ENCODE results near the gene ITPKC.
"Not testable (repeated sequence)": the region's sequence is repeated elsewhere in the genome, so short reads cannot be mapped to it uniquely, and the experiment has no call there.

ITPKC gene

GRCh38 chr19:40758491-40758890 lies 41.6 kb downstream of the ITPKC start:
- Histone ChIP-seq H3K27me3 (ENCODE audit: control insufficient read depth, insufficient read depth, low read length) (no peaks in the 10 kb centered on the region), H3K27ac (ENCODE audit: low read length) (no peak overlapping the region), H3K4me1 (ENCODE audit: control insufficient read depth, low read depth, low read length) (peaks cover 6% of the 10 kb centered on the region), H3K9ac (ENCODE audit: low read length) (no peak overlapping the region), H3K9me3 (ENCODE audit: control insufficient read depth, low read depth, low read length) (no peaks in the 10 kb centered on the region), H3K4me3 (ENCODE audit: low read length) (no peak overlapping the region), H3K36me3 (ENCODE audit: control insufficient read depth, low read depth, low read length) (peaks cover 89% of the 10 kb centered on the region)

GRCh38 chr19:40759352-40759751 lies 42.4 kb downstream of the ITPKC start:
- Histone ChIP-seq H3K4me3 (ENCODE audit: low read length) (no peak overlapping the region), H3K36me3 (ENCODE audit: control insufficient read depth, low read depth, low read length) (peaks cover 94% of the 10 kb centered on the region), H3K27ac (ENCODE audit: low read length) (no peak overlapping the region), H3K4me1 (ENCODE audit: control insufficient read depth, low read depth, low read length) (peaks cover 3% of the 10 kb centered on the region), H3K27me3 (ENCODE audit: control insufficient read depth, insufficient read depth, low read length) (no peaks in the 10 kb centered on the region), H3K9ac (ENCODE audit: low read length) (no peak overlapping the region), H3K9me3 (ENCODE audit: control insufficient read depth, low read depth, low read length) (no peaks in the 10 kb centered on the region)

- Histone ChIP-seq H3K4me3 (ENCODE audit: low read length) (no peak overlapping the region), H3K9me3 (ENCODE audit: control insufficient read depth, low read depth, low read length) (no peaks in the 10 kb centered on the region), H3K27me3 (ENCODE audit: control insufficient read depth, insufficient read depth, low read length) (no peaks in the 10 kb centered on the region), H3K9ac (ENCODE audit: low read length) (no peak overlapping the region), H3K4me1 (ENCODE audit: control insufficient read depth, low read depth, low read length) (no peaks in the 10 kb centered on the region), H3K27ac (ENCODE audit: low read length) (no peak overlapping the region), H3K36me3 (ENCODE audit: control insufficient read depth, low read depth, low read length) (peaks cover 84% of the 10 kb centered on the region)
These were observed 46.0 kb downstream of the ITPKC start for GRCh38 chr19:40762754-40763470.

GRCh38 chr19:40763526-40763925 lies 46.6 kb downstream of the ITPKC start:
- Histone ChIP-seq H3K27ac (ENCODE audit: low read length) (no peak overlapping the region), H3K9me3 (ENCODE audit: control insufficient read depth, low read depth, low read length) (no peaks in the 10 kb centered on the region), H3K4me3 (ENCODE audit: low read length) (no peak overlapping the region), H3K4me1 (ENCODE audit: control insufficient read depth, low read depth, low read length) (no peaks in the 10 kb centered on the region), H3K27me3 (ENCODE audit: control insufficient read depth, insufficient read depth, low read length) (no peaks in the 10 kb centered on the region), H3K9ac (ENCODE audit: low read length) (no peak overlapping the region), H3K36me3 (ENCODE audit: control insufficient read depth, low read depth, low read length) (peaks cover 78% of the 10 kb centered on the region)

GRCh38 chr19:40763963-40764362 lies 47.1 kb downstream of the ITPKC start:
- H3K27me3 ChIP-seq (ENCODE audit: control insufficient read depth, insufficient read depth, low read length) = no peaks in the 10 kb centered on the region
- peaks cover 74% of the 10 kb centered on the region for H3K36me3 ChIP-seq (ENCODE audit: control insufficient read depth, low read depth, low read length)
- H3K9ac ChIP-seq (ENCODE audit: low read length) = no peak overlapping the region
- no peaks in the 10 kb centered on the region for H3K9me3 ChIP-seq (ENCODE audit: control insufficient read depth, low read depth, low read length)
- no peaks in the 10 kb centered on the region for H3K4me1 ChIP-seq (ENCODE audit: control insufficient read depth, low read depth, low read length)
- no peak overlapping the region for H3K4me3 ChIP-seq (ENCODE audit: low read length)
- H3K27ac ChIP-seq (ENCODE audit: low read length) = no peak overlapping the region

- not testable (repeated sequence) for H3K27me3 ChIP-seq (ENCODE audit: control insufficient read depth, insufficient read depth, low read length); H3K4me1 ChIP-seq (ENCODE audit: control insufficient read depth, low read depth, low read length); H3K9me3 ChIP-seq (ENCODE audit: control insufficient read depth, low read depth, low read length); H3K4me3 ChIP-seq (ENCODE audit: low read length); H3K9ac ChIP-seq (ENCODE audit: low read length); H3K27ac ChIP-seq (ENCODE audit: low read length)
- H3K36me3 ChIP-seq (ENCODE audit: control insufficient read depth, low read depth, low read length) = peaks cover 49% of the 10 kb centered on the region
These were observed 49.5 kb downstream of the ITPKC start for GRCh38 chr19:40766385-40766784.

GRCh38 chr19:40768869-40769268 lies 52.0 kb downstream of the ITPKC start:
- H3K27me3 ChIP-seq (ENCODE audit: control insufficient read depth, insufficient read depth, low read length) = no peaks in the 10 kb centered on the region
- H3K27ac ChIP-seq (ENCODE audit: low read length) = no peak overlapping the region
- no peaks in the 10 kb centered on the region for H3K9me3 ChIP-seq (ENCODE audit: control insufficient read depth, low read depth, low read length)
- no peak overlapping the region for H3K9ac ChIP-seq (ENCODE audit: low read length)
- H3K36me3 ChIP-seq (ENCODE audit: control insufficient read depth, low read depth, low read length) = peaks cover 24% of the 10 kb centered on the region
- no peaks in the 10 kb centered on the region for H3K4me1 ChIP-seq (ENCODE audit: control insufficient read depth, low read depth, low read length)
- no peak overlapping the region for H3K4me3 ChIP-seq (ENCODE audit: low read length)

- not testable (repeated sequence) for H3K9ac ChIP-seq (ENCODE audit: low read length); H3K9me3 ChIP-seq (ENCODE audit: control insufficient read depth, low read depth, low read length); H3K27ac ChIP-seq (ENCODE audit: low read length); H3K27me3 ChIP-seq (ENCODE audit: control insufficient read depth, insufficient read depth, low read length); H3K4me3 ChIP-seq (ENCODE audit: low read length); H3K36me3 ChIP-seq (ENCODE audit: control insufficient read depth, low read depth, low read length); H3K4me1 ChIP-seq (ENCODE audit: control insufficient read depth, low read depth, low read length)
These were observed 54.4 kb downstream of the ITPKC start for GRCh38 chr19:40771101-40771862.

- H3K27me3 ChIP-seq (ENCODE audit: control insufficient read depth, insufficient read depth, low read length) = no peaks in the 10 kb centered on the region
- H3K36me3 ChIP-seq (ENCODE audit: control insufficient read depth, low read depth, low read length) = no peaks in the 10 kb centered on the region
- H3K4me1 ChIP-seq (ENCODE audit: control insufficient read depth, low read depth, low read length) = peaks cover 7% of the 10 kb centered on the region
- no peak within 1 kb of the TSS for H3K4me3 ChIP-seq (ENCODE audit: low read length)
- H3K9me3 ChIP-seq (ENCODE audit: control insufficient read depth, low read depth, low read length) = no peaks in the 10 kb centered on the region
- no peak within 1 kb of the TSS for H3K9ac ChIP-seq (ENCODE audit: low read length)
- H3K27ac ChIP-seq (ENCODE audit: low read length) = no peak within 1 kb of the TSS
These were observed 58.2 kb downstream of the ITPKC start, which contains the start of gene MIA for GRCh38 chr19:40774916-40775631. Gene MIA, plus strand, starts transcription at chr19:40775521. Its CDS starts 22 bp downstream, at chr19:40775543.

GRCh38 chr19:40775632-40776022 lies 58.7 kb downstream of the ITPKC start:
- Histone ChIP-seq H3K27ac (ENCODE audit: low read length) (no peak overlapping the region), H3K9me3 (ENCODE audit: control insufficient read depth, low read depth, low read length) (no peaks in the 10 kb centered on the region), H3K27me3 (ENCODE audit: control insufficient read depth, insufficient read depth, low read length) (no peaks in the 10 kb centered on the region), H3K4me3 (ENCODE audit: low read length) (no peak overlapping the region), H3K4me1 (ENCODE audit: control insufficient read depth, low read depth, low read length) (peaks cover 7% of the 10 kb centered on the region), H3K9ac (ENCODE audit: low read length) (no peak overlapping the region), H3K36me3 (ENCODE audit: control insufficient read depth, low read depth, low read length) (no peaks in the 10 kb centered on the region)

- H3K4me3 ChIP-seq (ENCODE audit: low read length) = no peak overlapping the region
- no peaks in the 10 kb centered on the region for H3K9me3 ChIP-seq (ENCODE audit: control insufficient read depth, low read depth, low read length)
- H3K27ac ChIP-seq (ENCODE audit: low read length) = no peak overlapping the region
- H3K9ac ChIP-seq (ENCODE audit: low read length) = no peak overlapping the region
- H3K4me1 ChIP-seq (ENCODE audit: control insufficient read depth, low read depth, low read length) = peaks cover 7% of the 10 kb centered on the region
- no peaks in the 10 kb centered on the region for H3K27me3 ChIP-seq (ENCODE audit: control insufficient read depth, insufficient read depth, low read length)
- H3K36me3 ChIP-seq (ENCODE audit: control insufficient read depth, low read depth, low read length) = no peaks in the 10 kb centered on the region
These were observed 59.5 kb downstream of the ITPKC start for GRCh38 chr19:40776364-40776763.

Measured in iPS-18a (cell line).